HG03095 (cell line): ENCODE data around the gene UIMC1.
A peak's percentile ranks its signal among the peaks of the same experiment; 100 is the strongest.
"Not testable (repeated sequence)": the region's sequence is repeated elsewhere in the genome, so short reads cannot be mapped to it uniquely, and the experiment has no call there.

Source experiments
- ATAC-seq: cut with Tn5 transposase; IDR thresholded peaks from one replicate; pipeline ENCODE4 v1.9.1; 2021; ENCODE audit warnings: moderate library complexity; ENCODE audit not compliant: unreplicated experiment

UIMC1 gene

GRCh38 chr5:177006265-177006972 is at the start of gene UIMC1:
Gene UIMC1 (minus strand): TSS chr5:177006779. CDS start chr5:176982615, 24,164 bp downstream.
- peak; percentile 64 for ATAC-seq

DNA sequence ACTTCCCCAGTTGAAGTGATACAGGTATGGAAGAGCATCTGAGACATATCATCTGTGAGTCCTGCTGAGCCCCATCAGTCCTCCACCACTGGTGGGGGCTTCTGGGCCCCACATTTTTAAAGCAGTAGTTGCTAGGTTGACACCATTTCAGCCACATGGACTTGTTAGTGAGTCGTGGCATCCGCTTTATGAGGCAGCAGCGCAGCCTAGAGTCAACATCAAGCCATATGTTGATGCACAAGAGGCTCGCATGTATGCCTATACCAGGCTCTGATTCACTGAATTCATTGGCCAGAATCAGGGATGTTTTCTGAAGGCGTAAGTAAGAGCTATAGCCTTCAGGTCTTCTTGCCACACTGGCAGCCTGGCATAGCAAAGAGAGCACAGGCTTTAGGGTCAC is 42.7 kb upstream of the UIMC1 start:
- no peak for ATAC-seq

- ATAC-seq = not testable (repeated sequence)
These were observed 42.0 kb upstream of the UIMC1 start for GRCh38 chr5:177048531-177048930.

- no peak for ATAC-seq
These were observed 39.1 kb upstream of the UIMC1 start for GRCh38 chr5:177045631-177046030.

GRCh38 chr5:177044641-177045040 is 38.1 kb upstream of the UIMC1 start:
- no peak for ATAC-seq

GRCh38 chr5:177043958-177044357 is 37.4 kb upstream of the UIMC1 start:
- ATAC-seq = no peak

- no peak for ATAC-seq
These were observed 36.5 kb upstream of the UIMC1 start for GRCh38 chr5:177043114-177043513.

GRCh38 chr5:177041936-177042335 is 35.4 kb upstream of the UIMC1 start:
- ATAC-seq = no peak

DNA sequence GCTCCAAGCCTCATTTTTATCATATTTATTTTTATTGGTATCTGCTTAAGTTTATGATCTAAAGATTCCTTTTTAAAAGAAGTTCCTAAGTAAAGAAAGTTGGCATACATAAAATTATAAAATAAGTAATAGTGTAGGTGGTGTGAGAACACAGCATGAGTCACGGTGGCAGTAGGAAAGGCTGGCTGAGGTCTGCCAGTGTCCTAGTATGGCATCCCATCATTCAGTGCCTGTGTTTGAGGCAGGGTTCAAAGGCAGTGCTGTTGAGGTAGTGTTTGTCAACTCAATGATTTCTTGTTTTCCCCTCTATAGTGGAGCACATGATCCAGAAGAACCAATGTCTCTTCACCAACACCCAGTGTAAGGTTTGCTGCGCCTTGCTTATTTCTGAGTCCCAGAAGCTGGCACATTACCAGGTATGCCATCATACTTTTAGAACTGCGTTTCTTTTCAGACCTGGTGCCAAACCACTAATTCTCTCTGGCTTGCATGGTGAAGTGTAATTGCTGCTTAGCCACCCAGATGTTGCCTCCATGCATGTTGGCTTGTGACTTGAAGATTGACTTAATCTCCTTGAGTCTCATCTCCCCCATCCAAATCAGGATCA is 34.3 kb upstream of the UIMC1 start:
- ATAC-seq = no peak

- no peak for ATAC-seq
These were observed 30.3 kb upstream of the UIMC1 start for GRCh38 chr5:177036921-177037320.

DNA sequence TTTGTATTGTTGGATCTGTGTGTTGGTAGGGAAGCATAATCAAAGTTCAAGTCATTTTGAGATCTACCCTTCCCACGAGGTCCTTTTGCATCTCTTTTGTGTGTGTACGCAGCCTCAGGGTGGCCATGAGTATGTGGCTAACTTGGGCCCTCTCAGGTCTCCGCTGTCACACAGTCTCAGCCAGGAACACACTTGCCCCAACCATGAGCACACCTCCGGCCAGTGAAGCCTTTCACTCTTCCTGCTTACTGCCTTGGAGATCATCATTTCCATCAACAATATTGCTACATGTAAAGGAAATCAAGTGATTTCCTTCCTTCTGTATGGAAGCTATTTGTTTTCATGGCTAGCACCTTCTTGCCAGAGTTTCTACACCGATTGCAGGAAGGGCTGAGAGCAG is 29.9 kb upstream of the UIMC1 start:
- ATAC-seq = no peak

DNA sequence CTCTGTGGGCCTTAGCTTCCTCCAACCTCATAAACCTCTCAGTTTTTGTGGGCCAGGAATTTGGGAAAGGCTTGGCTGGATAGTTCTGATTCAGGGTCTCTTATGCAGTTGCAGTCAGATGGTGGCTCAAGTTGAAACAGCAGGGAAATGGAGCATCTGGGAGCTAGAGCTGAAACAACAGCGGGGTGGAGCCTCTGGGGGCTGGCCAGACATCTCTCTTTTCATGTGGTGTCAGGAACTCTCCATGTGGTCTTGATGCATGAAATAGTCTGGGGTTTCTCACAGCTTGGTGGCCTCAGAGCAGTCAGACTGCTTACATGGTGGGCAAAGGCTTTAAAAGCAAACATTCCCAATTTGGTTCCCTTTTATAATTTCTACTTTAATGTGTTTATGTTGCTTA is 29.4 kb upstream of the UIMC1 start:
- ATAC-seq = no peak

DNA sequence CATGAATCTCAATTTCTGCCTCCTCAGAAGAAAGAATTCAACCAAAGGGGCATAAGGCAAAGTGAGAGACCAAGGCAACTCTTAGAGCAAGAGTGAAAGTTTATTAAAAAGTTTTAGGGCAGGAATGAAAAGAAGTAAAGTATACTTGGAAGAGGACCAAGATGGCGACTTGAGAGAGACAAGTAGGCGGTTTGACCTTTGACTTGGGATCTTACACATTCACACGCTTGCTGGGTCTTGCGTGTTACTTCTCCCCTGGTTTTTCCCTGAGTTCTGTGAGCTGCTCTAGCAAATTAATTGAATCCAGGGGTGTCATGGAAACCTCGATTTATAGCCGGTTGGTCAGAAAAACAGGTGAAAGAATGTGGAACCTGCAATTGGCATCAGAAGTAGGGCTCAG is 22.9 kb upstream of the UIMC1 start:
- no peak for ATAC-seq

DNA sequence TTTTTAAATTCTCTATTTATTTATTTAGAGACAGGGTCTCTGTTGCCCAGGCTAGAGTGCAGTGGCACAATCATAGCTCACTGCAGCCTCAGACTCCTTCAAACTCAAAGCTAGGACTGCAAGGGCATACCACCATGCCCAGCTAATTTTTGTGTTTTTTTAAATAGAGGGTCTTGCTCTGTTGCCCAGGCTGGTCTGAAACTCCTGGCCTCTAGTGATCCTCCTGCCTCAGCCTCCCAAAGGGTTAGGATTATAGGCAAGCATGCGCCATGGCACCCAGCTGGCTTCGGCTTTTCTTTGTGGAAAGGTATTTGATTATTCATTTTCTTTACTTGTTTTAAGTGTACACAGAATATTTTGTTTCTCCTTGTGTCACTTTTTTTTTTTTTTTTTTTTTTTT is 21.1 kb upstream of the UIMC1 start:
- ATAC-seq = no peak

GRCh38 chr5:177025101-177025601 is 18.6 kb upstream of the UIMC1 start:
- no peak for ATAC-seq

GRCh38 chr5:177024559-177024958 is 18.0 kb upstream of the UIMC1 start:
- ATAC-seq = no peak

DNA sequence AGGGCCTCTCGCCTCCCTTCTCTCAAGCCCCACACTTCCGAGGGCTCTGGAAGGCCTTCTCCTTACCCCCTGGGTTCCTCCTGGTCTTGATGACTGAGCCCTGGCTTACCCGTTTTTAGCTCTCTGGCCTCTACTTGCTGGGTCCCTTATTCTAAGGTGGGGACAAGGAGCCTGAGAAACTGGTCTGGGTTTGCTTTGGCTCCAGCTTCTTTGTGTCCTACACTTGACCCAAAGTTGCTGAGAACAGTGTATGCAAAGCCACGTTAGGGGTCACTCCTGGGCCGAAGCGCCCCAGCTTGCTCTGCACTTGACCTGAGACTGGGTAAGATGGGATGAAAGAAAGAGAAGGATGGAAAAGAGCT is 16.7 kb upstream of the UIMC1 start:
- peak; percentile 11 for ATAC-seq

DNA sequence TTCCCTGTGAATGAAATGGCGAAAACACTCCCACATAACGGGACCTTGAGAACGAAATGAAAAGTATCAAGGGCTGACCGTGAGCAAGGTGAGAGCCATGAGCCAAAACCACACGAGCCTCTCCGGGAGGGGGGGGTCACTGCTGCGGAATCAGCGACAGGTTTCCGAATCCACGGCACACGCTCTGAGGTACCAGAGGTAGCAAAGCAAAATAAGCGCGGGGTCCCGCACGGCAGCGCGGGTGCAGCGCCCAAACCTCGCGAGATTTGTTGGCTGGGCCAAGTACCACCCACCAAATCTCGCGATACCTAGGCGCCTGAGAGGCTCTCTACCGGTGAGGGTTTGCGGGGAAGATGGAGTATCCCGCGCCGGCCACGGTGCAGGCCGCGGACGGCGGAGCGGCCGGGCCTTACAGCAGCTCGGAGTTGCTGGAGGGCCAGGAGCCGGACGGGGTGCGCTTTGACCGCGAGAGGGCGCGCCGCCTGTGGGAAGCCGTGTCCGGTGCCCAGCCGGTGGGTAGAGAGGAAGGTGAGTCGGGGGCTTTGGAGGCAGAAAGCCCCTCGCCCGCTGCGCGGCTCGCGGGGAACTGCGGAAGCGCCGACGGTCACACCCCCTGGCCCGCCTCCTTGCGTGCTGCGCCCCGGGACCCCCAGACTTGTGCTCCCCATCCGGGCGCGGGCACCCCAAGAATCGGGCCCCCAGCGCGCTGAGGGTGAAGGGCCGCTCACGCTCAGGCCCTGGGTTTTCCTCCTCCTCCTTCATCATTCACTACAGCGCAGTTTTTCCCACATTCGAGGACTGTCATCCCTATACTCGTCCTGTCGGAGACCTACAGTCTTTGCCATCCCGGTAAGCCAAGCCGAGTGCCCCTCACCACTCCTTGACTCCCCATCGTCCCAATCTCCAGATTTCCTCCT is 16.1 kb upstream of the UIMC1 start, which contains the start of gene ZNF346:
TSS of gene ZNF346 (plus strand) at position 311 of the 917 bp plus-strand sequence. CDS start at position 354, 43 bp downstream.
- ATAC-seq = peak; percentile 89

DNA sequence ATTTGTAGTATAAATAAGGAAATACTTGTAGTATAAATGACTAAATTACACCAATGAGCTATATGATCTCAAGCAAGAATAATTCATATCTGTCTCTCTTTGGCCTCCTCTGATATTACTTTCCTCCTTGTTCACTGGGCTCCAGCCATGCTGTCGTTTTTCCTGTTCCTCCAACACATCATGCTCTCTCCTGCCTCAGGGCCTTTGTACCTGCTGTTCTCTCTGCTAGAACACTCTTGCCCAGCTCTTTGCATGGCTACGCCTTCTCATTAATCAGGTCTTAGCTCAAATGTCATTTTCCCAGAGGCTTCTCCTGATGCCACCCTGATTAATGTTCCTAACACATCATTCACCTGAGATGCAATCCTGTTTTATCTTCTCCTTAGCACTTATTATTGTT is 13.5 kb upstream of the UIMC1 start:
- ATAC-seq = no peak

DNA sequence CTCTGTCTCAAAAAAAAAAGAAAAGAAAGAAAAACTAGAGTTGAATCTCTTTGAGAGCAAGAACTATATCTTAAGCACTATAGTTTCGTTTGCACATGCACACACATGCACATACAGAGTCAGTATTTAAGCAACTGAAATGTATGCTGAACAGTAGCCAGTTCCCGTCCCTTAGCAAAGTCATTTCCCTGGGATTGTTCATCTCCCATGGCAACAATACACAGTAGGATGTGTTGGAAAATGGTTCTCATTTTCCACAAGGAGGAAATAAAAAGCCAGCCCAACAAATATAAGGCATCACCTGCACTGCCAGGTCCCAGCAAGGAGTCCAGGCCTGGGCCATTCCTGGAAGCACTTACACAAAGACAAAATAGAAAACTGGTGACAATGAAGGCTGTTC is 11.8 kb upstream of the UIMC1 start:
- no peak for ATAC-seq

DNA sequence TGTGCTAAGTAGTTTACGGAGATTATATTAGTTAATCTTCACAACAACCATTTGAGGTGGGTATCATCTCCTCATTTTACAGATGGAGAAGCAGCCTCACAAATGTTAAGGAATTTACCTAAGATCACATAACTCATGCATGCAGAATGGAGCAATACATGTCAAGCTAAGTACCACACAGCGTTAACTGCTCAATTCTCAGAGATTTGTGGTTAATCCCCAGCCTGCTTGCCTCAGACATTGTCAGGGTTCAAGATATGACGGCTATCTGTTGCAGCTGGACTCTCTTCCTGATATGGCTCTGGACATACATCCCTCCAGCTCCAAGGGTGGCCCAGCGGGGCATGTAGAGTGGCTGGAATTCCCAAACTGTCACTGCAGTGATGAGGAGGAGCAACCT is 8.6 kb upstream of the UIMC1 start:
- no peak for ATAC-seq
